ENCODE measurements around the gene TBCCD1. TPM values are rescaled to one million over a fixed set of nuclear protein-coding genes. Genes with fewer than 3 reads are reported as not detected.

The TBCCD1 gene
- total RNA-seq, 1 experiment from 2014 or later: 7.4 TPM

DNA sequence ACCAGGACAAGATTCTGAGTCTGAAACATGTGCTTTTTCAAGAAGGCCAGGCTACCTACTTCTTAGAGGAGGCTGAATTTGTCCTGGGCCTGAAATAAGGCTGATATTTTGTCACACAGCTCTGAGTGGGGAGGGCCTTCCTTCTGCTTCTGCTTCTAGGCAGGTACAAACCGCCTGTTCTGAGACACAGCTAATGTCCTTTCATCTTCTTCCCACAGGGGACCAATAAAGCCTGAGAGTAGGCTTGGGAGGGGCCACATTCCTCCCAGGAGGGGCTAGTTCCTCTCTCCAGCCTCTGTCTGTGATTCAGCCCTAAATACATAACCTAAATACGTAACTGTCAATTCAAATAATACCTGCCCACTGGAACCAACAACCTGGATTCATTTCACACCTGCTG, 57.7 kb downstream of the TBCCD1 start:
- H2AK5ac ChIP-seq (ENCODE audit: insufficient read length, low read length): no peak overlapping the region
- H4K8ac ChIP-seq (replicated peaks; ENCODE audit: insufficient read length, low read depth, low read length): no peak overlapping the region
- no peak overlapping the region for H3K4me2 ChIP-seq (ENCODE audit: insufficient read depth, insufficient read length, low read length)
- H3K27ac Mint-ChIP-seq: no peak overlapping the region; a peak in 1 of 7 replicates
- no peak overlapping the region for H3K9ac ChIP-seq (ENCODE audit: extremely low read depth, insufficient read length, low read length)
- no peak overlapping the region for H2BK20ac ChIP-seq (ENCODE audit: low read depth, low read length, poor library complexity, severe bottlenecking)
- no peaks in the 10 kb centered on the region for H4K20me1 ChIP-seq (ENCODE audit: control insufficient read depth, insufficient read depth, insufficient read length)
- no peaks in the 10 kb centered on the region for H3K36me3 Mint-ChIP-seq (ENCODE audit: insufficient read depth in 1 of 3, low read depth in 3 of 3)
- no peak for TF ChIP-seq CTCF (conservative IDR thresholded peaks at IDR 0.05)
- H3K4me1 ChIP-seq (ENCODE audit: insufficient read depth, low read length): no peaks in the 10 kb centered on the region
- WGBS (ENCODE audit: extremely low coverage, insufficient read length, low lambda C conversion rate): no CpG with 5 or more reads among the region's 2 CpGs
- no peak overlapping the region for H2BK120ac ChIP-seq (ENCODE audit: low read depth, low read length, poor library complexity, severe bottlenecking)
- no peaks in the 10 kb centered on the region; the same call in 1 of the 2 replicates for H3K79me2 ChIP-seq (ENCODE audit: insufficient read depth, low read length)
- no peak overlapping the region for H2AFZ ChIP-seq (ENCODE audit: low read length)
- peaks cover 16% of the 10 kb centered on the region for H3K27me3 Mint-ChIP-seq (ENCODE audit: low read depth)
- H4K91ac ChIP-seq (ENCODE audit: insufficient read length, low read depth, low read length): no peak overlapping the region
- H2BK5ac ChIP-seq (ENCODE audit: insufficient read length, low read length): no peak overlapping the region
- H3K9me3 Mint-ChIP-seq: no peaks in the 10 kb centered on the region
- no peak overlapping the region for H3K4ac ChIP-seq (ENCODE audit: low read depth, low read length)
- no peak overlapping the region for H3K4me3 Mint-ChIP-seq
- H3K56ac ChIP-seq (ENCODE audit: insufficient read length, low read depth, low read length): no peak overlapping the region
- H4K5ac ChIP-seq (ENCODE audit: insufficient read length, low read depth, low read length): no peak overlapping the region
- H3K27ac ChIP-seq (ENCODE audit: insufficient read length, low read depth, low read length): no peak overlapping the region
- H3K27me3 ChIP-seq (ENCODE audit: insufficient read depth, low read length): no peaks in the 10 kb centered on the region
- no peak overlapping the region for H3T11ph ChIP-seq (ENCODE audit: low read length)
- no peaks in the 10 kb centered on the region for H3K79me1 ChIP-seq (ENCODE audit: insufficient read depth, low read depth, low read length, poor library complexity, severe bottlenecking)
- no peaks in the 10 kb centered on the region for H3K23me2 ChIP-seq (ENCODE audit: insufficient read length, low read depth, low read length, poor library complexity, severe bottlenecking)
- no peak overlapping the region for H3K23ac ChIP-seq (ENCODE audit: insufficient read length, low read depth, low read length)
- no peak overlapping the region for H3K14ac ChIP-seq (ENCODE audit: insufficient read depth, low read length)
- H2BK12ac ChIP-seq (ENCODE audit: insufficient read length, low read depth, low read length): no peak overlapping the region
- no peak for DNase-seq
- H2BK15ac ChIP-seq (ENCODE audit: low read depth, low read length): no peak overlapping the region
- H3K18ac ChIP-seq (ENCODE audit: insufficient read length, low read depth, low read length): no peak overlapping the region
- H3K9me3 ChIP-seq (ENCODE audit: control insufficient read depth, low read depth, low read length): no peaks in the 10 kb centered on the region
- H3K4me1 Mint-ChIP-seq: peaks cover 12 to 15% of the 10 kb centered on the region in 2 experiments

All from H9 (cell line).